B cell (primary cell): Measurements from ENCODE around the gene CFAP251. TPM values are rescaled to one million over a fixed set of nuclear protein-coding genes. Genes with fewer than 3 reads are reported as not detected.

Source experiments
- ATAC-seq: fragments of 200-7000 bp; cut with Tn5 transposase; one replicate; pipeline ENCODE4 v1.10.0; 2021; ENCODE audit warnings: low read depth, mild to moderate bottlenecking, moderate number of reproducible peaks, moderate library complexity
- CTCF ChIA-PET: fragments of 350-600 bp; sonication (Branson Sonifier 250); formaldehyde crosslinking; loops from one replicate; lab custom pipeline; 2021; ENCODE audit warnings: antibody characterized with exemption, inconsistent platforms; lab: Charles Lee
- POLR2A ChIA-PET: fragments of 350-600 bp; sonication (Branson Sonifier 250); formaldehyde crosslinking; loops from one replicate; lab custom pipeline; 2021; ENCODE audit warnings: antibody characterized with exemption; lab: Charles Lee
- DNase-seq: peaks from one replicate; pipeline ENCODE4 v3.0.0; 2013
- H2AFZ ChIP-seq: 2 replicates; pipeline ENCODE4 v1.6.1; 2012; ENCODE audit warnings: mild to moderate bottlenecking, low read depth, low read length; ENCODE audit not compliant: insufficient read depth, poor library complexity, severe bottlenecking
- H3K27ac ChIP-seq, 2 donors: 1 replicate in 1 of 2; 2 replicates in 1 of 2; pipeline ENCODE4 v1.5.1; 2012 to 2013; ENCODE audit warnings: low read length in 2 of 2, mild to moderate bottlenecking in 2 of 2, moderate library complexity in 1 of 2
- H3K27me3 ChIP-seq, 4 experiments: fragments of 200-600 bp in 1 of 4; sonication (generic) in 1 of 4; replicated peaks in 1 of 4; 1 replicate in 2 of 4; 2 replicates in 2 of 4; pipeline versions ENCODE4 v1.6.1 to v1.7.0; 2013 to 2016; ENCODE audit warnings: low read length in 3 of 4, mild to moderate bottlenecking in 2 of 4, mixed read lengths in 1 of 4, moderate library complexity in 1 of 4; ENCODE audit not compliant: insufficient read depth in 4 of 4, control insufficient read depth in 3 of 4; ENCODE audit errors: control extremely low read depth in 1 of 4
- H3K36me3 ChIP-seq, 2 experiments: replicated peaks in 1 of 2; 1 replicate in 1 of 2; 2 replicates in 1 of 2; pipeline versions ENCODE4 v1.6.1 to v1.7.1; 2013; ENCODE audit warnings: low read length in 1 of 2; ENCODE audit not compliant: insufficient read depth in 2 of 2, control insufficient read depth in 1 of 2; ENCODE audit errors: control extremely low read depth in 1 of 2, extremely low read depth in 1 of 2
- H3K4me1 ChIP-seq, 2 donors: fragments of 200-600 bp in 1 of 2; sonication (generic) in 1 of 2; 1 replicate in 1 of 2; 2 replicates in 1 of 2; pipeline versions ENCODE4 v1.5.1 to v1.6.1; 2013 to 2017; ENCODE audit warnings: low read length in 2 of 2; ENCODE audit not compliant: control insufficient read depth in 2 of 2, insufficient read depth in 2 of 2
- H3K4me2 ChIP-seq: replicated peaks from 2 replicates; pipeline ENCODE3; 2012; ENCODE audit warnings: mild to moderate bottlenecking, low read depth, low read length; ENCODE audit not compliant: poor library complexity, severe bottlenecking
- H3K4me3 ChIP-seq, 5 experiments: fragments of 200-600 bp in 1 of 5; sonication (generic) in 1 of 5; 1 replicate in 3 of 5; 2 replicates in 2 of 5; pipeline versions ENCODE4 v1.5.1 to v1.7.0; 2011 to 2016; ENCODE audit warnings: low read length in 4 of 5, mild to moderate bottlenecking in 4 of 5, low read depth in 2 of 5, control low read depth in 1 of 5, moderate library complexity in 1 of 5; ENCODE audit not compliant: insufficient read depth in 1 of 5; ENCODE audit errors: control extremely low read depth in 1 of 5, extremely low read depth in 1 of 5
- H3K79me2 ChIP-seq: fragments of 200-600 bp; sonication (generic); one replicate; pipeline ENCODE4 v1.6.0; 2016; ENCODE audit warnings: low read length; ENCODE audit not compliant: control insufficient read depth, insufficient read depth
- H3K9ac ChIP-seq: fragments of 200-600 bp; sonication (generic); 2 replicates; pipeline ENCODE4 v1.6.1; 2017; ENCODE audit warnings: mild to moderate bottlenecking, low read length, moderate library complexity
- H3K9me3 ChIP-seq, 3 donors: one replicate each; pipeline versions ENCODE4 v1.6.1 to v1.7.1; 2013; ENCODE audit warnings: low read length in 2 of 3; ENCODE audit not compliant: control insufficient read depth in 2 of 3, insufficient read depth in 1 of 3; ENCODE audit errors: control extremely low read depth in 1 of 3
- H4K20me1 ChIP-seq: 2 replicates; pipeline ENCODE4 v1.6.0; 2012; ENCODE audit warnings: mild to moderate bottlenecking, low read length; ENCODE audit not compliant: insufficient read depth, control insufficient read depth, poor library complexity, severe bottlenecking
- H3K27ac Mint-ChIP-seq: one replicate; pipeline ENCODE4 v1.8.0; 2021; ENCODE audit warnings: mixed read lengths
- H3K27me3 Mint-ChIP-seq: one replicate; pipeline ENCODE4 v1.8.0; 2021; ENCODE audit warnings: mixed read lengths
- H3K4me1 Mint-ChIP-seq: one replicate; pipeline ENCODE4 v1.8.0; 2021; ENCODE audit warnings: mixed read lengths
- H3K4me3 Mint-ChIP-seq: one replicate; pipeline ENCODE4 v1.8.0; 2021; ENCODE audit warnings: mixed read lengths
- H3K9me3 Mint-ChIP-seq: one replicate; pipeline ENCODE4 v1.8.0; 2022; ENCODE audit warnings: mixed read lengths; ENCODE audit not compliant: insufficient read depth
- CTCF ChIP-seq: fragments of 200-600 bp; IDR thresholded peaks from one replicate; pipeline ENCODE4 v1.8.0; 2022; ENCODE audit warnings: antibody characterized with exemption, mild to moderate bottlenecking
- EZH2 ChIP-seq: IDR thresholded peaks from 2 replicates; pipeline ENCODE4 v1.6.1; 2012; ENCODE audit warnings: borderline replicate concordance, low read depth, mild to moderate bottlenecking, moderate library complexity, low read length; ENCODE audit not compliant: insufficient read depth, poor library complexity, severe bottlenecking
- WGBS: methylation state at CpG from one replicate; pipeline ENCODE4 v1.1.5; 2013; ENCODE audit warnings: missing lambda C conversion rate; ENCODE audit not compliant: insufficient coverage; 5-methylcytosine and 5-hydroxymethylcytosine counted together
- intact Hi-C: fragments of 100-400 bp; cut with micrococcal nuclease; formaldehyde crosslinking; loops from one replicate; pipeline ENCODE4 v1.10.0; 2022
- polyA plus RNA-seq: library from polyadenylated mRNA; depleted of rRNA; stranded (reverse); fragments of >200 nt; gene quantifications from 2 replicates; pipeline ENCODE4 v1.2.3, GENCODE V29; 2012
- total RNA-seq, 2 donors: library from RNA; stranded (reverse); fragments of 120-200 nt in 1 of 2; gene quantifications; 1 replicate in 1 of 2; 2 replicates in 1 of 2; pipeline versions ENCODE4 v1.2.3 to v1.2.4, GENCODE V29; 2013 to 2022

The CFAP251 gene
- total and polyA plus RNA-seq, 2 donors (not counting 1 experiment from before 2014, with no cell fraction given), result 0.22 to 1.6 TPM

- WGBS, result 92% methylated on average over 11 of the region's 15 CpGs
- H3K9me3 Mint-ChIP-seq, result no peaks in the 10 kb centered on the region
- Histone ChIP-seq H3K4me2 (no peak overlapping the region), H3K79me2 (no peaks in the 10 kb centered on the region), H3K4me3 (no peak overlapping the region), H3K9me3 (no peaks in the 10 kb centered on the region), H2AFZ (no peak overlapping the region), H3K27ac (no peak overlapping the region), H4K20me1 (no peaks in the 10 kb centered on the region), H3K4me1 (peaks cover 3 to 5% of the 10 kb centered on the region in 2 donors), H3K27me3 (no peaks in the 10 kb centered on the region), H3K36me3 (no peaks in the 10 kb centered on the region), H3K9ac (no peak overlapping the region)
- TF ChIP-seq EZH2 (no peak), CTCF (no peak)
- no peak overlapping the region for H3K4me3 Mint-ChIP-seq
- DNase-seq (no peak), ATAC-seq (no peak)
- POLR2A ChIA-PET, result interaction anchor here (0.9 kb wide), 1 partner anchor 62 kb away, joined by 6 read pairs; no protein-coding TSS in a partner anchor
- intact Hi-C loops, result no loop called here
- H3K27me3 Mint-ChIP-seq, result no peaks in the 10 kb centered on the region
- no peak overlapping the region for H3K27ac Mint-ChIP-seq
- CTCF ChIA-PET, result interaction anchor here (1.4 kb wide), 1 partner anchor 160 kb away, joined by 3 read pairs; no protein-coding TSS in a partner anchor
- H3K4me1 Mint-ChIP-seq, result peaks cover 13% of the 10 kb centered on the region
Observed at GRCh38 chr12:121963341-121964018, 45.1 kb downstream of the CFAP251 start.
